Left cardiac atrium (tissue), 4 donors: ENCODE results near the gene KRT10. TPM values are rescaled to one million over a fixed set of nuclear protein-coding genes. Genes with fewer than 3 reads are reported as not detected.
A peak's percentile ranks its signal among the peaks of the same experiment; 100 is the strongest.
"Not testable (repeated sequence)": the region's sequence is repeated elsewhere in the genome, so short reads cannot be mapped to it uniquely, and the experiment has no call there.

Experiments
- ATAC-seq, 2 donors: fragments of 200-7000 bp; cut with Tn5 transposase; one replicate each; pipeline ENCODE4 v1.9.1; 2020; ENCODE audit warnings: mild to moderate bottlenecking in 2 of 2, moderate library complexity in 2 of 2
- DNase-seq: peaks from one replicate; pipeline ENCODE4 v3.0.0-alpha.2; 2020
- intact Hi-C, 2 donors: fragments of 100-400 bp; cut with DNase I; formaldehyde crosslinking; loops; one replicate each; pipeline versions ENCODE4 v1.14.1 to v1.15.1; 2022 to 2023
- total RNA-seq, 2 donors: library from RNA; stranded (reverse); fragmentation: NEBNext Ultra II Directional; extraction: Animal tissue kit (Norgen Biotek cat#: 25700); gene quantifications; one replicate each; pipeline ENCODE4 v1.2.1, GENCODE V29; 2021
- donor health status: DM: no; HTN: yes; CAD: no.
- donor health status: DM: no; HTN: yes; CAD: no; lungs with severe emphysema.
- donor health status: DM: yes; HTN: yes; CAD: no.
- donor health status: Dilated cardiomyopathy.

The KRT10 gene
- total RNA-seq, 2 donors from 2014 or later: 57.0 to 68.8 TPM

- intact Hi-C loops, DNase-seq, ATAC-seq: not testable (repeated sequence)
These were observed 7.8 kb downstream of the KRT10 start for GRCh38 chr17:40814657-40815056.

GRCh38 chr17:40813804-40814203 lies 8.6 kb downstream of the KRT10 start:
- no peak for DNase-seq
- ATAC-seq: no peak
- intact Hi-C loops: no loop called here

DNA sequence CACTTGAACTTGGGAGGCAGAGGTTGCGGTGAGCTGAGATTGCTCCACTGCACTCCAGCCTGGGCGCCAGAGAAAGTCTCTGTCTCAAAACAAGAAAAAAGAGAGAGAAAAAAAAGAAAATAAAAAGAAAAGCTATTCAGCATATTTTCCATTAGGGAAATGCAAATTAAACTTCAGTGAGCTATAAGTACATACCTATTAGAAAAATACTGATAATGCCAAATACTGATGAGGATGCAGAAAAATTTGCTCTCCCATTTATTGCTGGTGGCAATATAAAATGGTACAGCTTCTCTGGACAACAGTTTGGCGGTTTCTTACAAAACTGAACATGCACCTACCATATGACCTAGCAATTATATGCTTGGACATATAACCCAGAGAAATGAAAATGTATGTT lies 9.8 kb downstream of the KRT10 start:
- intact Hi-C loops: no loop called here
- ATAC-seq (no peak), DNase-seq (no peak)

DNA sequence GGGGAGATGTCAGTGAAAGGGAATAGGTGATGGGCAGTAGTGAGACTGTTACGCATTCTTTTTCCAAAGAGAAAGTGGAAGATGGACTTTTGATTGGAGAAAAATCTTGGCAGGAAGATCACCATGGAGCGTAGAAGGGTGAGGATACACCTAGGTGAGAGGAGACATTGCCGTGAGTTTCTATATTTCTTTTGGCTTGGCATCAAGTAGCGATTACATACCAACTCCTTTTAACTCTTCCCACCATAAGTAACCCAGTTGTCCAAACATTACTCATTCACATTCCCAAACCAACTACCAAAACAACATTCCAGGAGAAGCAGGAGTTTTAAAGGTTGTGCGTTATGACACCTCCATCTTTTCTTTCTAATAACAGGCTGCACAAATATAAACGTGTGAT lies 11.9 kb downstream of the KRT10 start:
- ATAC-seq (no peak), DNase-seq (no peak)
- intact Hi-C loops: no loop called here

DNA sequence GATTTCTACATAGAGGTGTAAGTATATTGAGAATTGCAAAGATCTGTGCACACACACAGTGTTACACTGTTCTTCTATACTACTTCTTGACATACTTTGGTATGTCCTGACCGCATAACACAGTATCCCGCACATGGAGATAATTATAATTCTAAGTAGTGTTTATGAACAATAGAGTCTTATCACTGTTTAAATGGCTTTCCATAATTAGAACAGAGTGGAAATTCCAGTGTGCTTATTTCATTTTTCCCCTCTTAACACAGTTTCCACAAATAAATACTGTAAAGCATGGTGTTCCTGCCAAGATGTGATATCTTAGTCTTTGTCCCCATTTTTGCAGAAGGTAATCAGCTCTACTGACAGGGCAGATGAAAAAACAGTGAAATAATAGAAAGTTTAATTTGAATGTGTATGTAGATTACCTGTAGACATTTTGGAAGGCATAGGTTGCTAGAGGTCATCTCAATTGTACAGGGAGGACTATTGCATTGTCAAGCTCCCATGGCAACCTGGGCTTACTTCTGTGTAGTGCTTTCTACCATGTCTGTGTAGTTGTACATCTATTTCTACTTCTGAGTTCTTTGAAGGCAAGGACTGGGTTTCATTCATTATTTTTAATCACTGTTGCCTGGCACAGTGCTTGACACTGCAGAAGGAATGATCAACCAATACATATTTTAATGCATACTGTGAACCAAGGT lies 12.5 kb downstream of the KRT10 start:
- ATAC-seq (peak in 1 of 2 donors; percentile 41), DNase-seq (no peak)
- intact Hi-C loops: no loop called here

GRCh38 chr17:40806131-40806530 lies 16.3 kb downstream of the KRT10 start:
- DNase-seq: no peak
- intact Hi-C loops: no loop called here
- ATAC-seq: no peak

DNA sequence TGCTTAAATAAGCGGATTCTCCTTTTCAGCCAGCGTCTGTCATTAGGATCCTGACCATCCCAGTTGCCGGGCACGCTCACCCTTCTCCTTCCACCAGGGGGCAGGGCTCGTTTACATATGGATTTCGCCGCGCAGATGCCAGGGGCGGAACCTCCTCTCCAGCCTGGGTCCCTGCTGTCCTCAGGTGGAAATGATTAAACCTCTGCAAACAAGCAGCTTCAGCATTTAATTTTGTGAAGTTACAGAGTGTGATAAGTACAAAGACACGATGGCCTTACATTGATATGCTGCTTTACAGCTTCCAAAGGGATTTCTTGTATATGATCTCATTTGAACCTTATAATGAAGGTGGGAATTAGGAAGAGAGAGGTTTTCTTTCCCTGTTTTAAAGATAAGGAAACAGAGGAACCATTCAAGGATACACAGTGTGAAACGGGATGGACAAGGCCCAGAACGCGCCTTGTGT lies 18.8 kb downstream of the KRT10 start:
- DNase-seq (peak; percentile 80), ATAC-seq (peak; percentile 88 to 90)
- intact Hi-C loops: loop anchor here (5.0 kb wide), 1 partner anchor 859 kb away; no protein-coding TSS in a partner anchor

DNA sequence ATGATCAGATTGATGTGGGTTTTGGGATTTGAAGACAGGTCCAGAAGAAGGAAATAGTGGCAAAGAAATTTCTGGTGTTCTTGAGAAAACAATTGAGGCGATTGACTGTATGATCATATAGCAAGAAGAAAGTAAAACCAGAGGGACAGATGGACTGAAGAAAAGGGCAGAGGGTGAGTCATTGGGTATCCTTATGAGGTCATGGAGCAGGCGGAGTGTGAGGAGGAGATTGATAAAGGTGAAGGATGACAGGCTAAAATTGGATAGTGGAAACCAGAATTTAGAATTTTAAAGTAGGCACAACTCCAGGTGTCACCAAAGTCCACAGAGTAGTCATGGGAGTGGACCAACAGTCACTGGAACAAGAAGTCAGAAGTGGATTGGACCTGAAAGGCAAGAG lies 21.3 kb downstream of the KRT10 start:
- DNase-seq: no peak
- no peak for ATAC-seq
- intact Hi-C loops: loop anchor here (5.0 kb wide), 1 partner anchor 861 kb away; no protein-coding TSS in a partner anchor

- no peak for DNase-seq
- intact Hi-C loops: loop anchor here (5.0 kb wide), 1 partner anchor 862 kb away; no protein-coding TSS in a partner anchor
- no peak for ATAC-seq
These were observed 22.0 kb downstream of the KRT10 start for GRCh38 chr17:40800381-40800780.

GRCh38 chr17:40799859-40800258 lies 22.6 kb downstream of the KRT10 start, which contains the start of gene KRT28:
KRT28 (minus strand) TSS chr17:40799959; CDS start chr17:40799893, 66 bp downstream.
- ATAC-seq: no peak
- intact Hi-C loops: loop anchor here (5.0 to 10.0 kb wide), 2 partner anchors 175 to 862 kb away; no protein-coding TSS in a partner anchor
- DNase-seq: no peak

DNA sequence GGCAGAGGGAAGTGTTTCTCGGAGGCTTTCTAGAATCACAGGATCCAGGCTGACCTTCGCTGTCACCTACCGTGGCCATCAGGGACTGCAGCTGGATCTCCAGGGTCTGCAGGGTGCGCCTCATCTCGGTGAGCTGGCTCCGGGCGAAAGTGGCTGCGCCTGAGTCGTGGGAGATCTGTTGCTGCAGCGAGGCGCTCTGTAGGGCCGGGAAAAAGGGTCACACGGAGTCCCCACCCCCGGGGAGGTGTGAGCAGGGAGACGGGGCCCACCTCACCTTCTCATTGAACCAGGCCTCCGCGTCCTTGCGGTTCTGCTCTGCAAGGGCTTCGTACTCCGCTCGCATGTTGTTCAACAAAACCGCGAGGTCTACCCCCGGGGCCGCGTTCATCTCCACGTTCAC lies 25.6 kb downstream of the KRT10 start:
- DNase-seq (no peak), ATAC-seq (no peak)
- intact Hi-C loops: loop anchor here in 1 of 2 donors (10.0 kb wide), 1 partner anchor 172 kb away; no protein-coding TSS in a partner anchor

DNA sequence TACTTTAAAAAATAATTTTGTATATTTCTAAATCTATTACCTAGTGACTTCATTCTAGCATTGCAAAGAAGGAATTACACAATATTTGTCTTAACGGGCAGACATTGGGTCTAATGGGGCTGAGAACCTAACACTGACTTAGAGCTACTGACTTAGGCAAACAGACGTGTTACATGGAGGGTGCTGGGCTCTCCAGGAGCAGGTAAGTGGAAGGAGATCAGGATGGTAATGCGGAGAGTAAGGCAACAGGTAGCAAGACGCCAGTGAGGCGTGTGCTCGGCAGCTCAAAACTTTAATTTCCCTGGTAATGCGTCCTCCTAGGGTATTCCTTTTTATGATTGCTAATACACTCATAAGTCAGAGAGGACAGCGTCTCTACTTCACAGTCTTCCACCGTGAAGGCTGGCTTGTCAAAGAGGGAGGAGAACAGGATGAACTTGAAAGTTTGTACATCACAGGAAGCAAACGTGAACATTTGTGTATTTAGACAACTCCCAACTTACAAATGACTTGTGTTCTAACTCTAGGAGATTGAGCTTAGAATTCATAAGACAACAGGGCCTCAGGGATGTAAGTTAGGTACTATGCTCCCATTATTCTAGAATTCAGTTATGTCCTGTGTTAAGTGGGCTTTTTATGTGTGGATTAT lies 27.3 kb downstream of the KRT10 start:
- DNase-seq (no peak), ATAC-seq (no peak)
- intact Hi-C loops: loop anchor here in 1 of 2 donors (10.0 kb wide), 1 partner anchor 170 kb away; no protein-coding TSS in a partner anchor

- DNase-seq: no peak
- intact Hi-C loops: loop anchor here (5.0 to 10.0 kb wide), 2 partner anchors 170 to 172 kb away; no protein-coding TSS in a partner anchor
- no peak for ATAC-seq
These were observed 27.9 kb downstream of the KRT10 start for GRCh38 chr17:40794466-40794865.

DNA sequence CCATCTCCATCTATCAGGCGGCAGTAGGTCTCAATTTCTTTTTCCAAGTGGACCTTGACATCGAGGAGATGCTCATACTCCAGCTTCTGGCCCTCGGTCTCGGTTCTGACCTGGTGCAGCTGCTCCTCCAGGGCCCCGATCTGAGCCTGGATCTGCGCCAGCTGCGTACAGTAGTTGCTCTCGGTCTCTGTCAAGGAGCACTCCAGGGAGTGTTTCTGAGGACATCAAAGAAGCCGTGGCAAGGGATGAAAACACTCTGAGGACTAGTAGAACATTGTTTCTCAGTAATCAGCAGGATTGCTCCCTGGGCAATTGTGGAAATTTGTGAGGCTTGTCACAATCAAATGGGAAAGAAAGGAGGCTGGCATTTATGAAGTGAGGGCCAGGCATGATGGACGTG lies 28.6 kb downstream of the KRT10 start:
- ATAC-seq: no peak

DNA sequence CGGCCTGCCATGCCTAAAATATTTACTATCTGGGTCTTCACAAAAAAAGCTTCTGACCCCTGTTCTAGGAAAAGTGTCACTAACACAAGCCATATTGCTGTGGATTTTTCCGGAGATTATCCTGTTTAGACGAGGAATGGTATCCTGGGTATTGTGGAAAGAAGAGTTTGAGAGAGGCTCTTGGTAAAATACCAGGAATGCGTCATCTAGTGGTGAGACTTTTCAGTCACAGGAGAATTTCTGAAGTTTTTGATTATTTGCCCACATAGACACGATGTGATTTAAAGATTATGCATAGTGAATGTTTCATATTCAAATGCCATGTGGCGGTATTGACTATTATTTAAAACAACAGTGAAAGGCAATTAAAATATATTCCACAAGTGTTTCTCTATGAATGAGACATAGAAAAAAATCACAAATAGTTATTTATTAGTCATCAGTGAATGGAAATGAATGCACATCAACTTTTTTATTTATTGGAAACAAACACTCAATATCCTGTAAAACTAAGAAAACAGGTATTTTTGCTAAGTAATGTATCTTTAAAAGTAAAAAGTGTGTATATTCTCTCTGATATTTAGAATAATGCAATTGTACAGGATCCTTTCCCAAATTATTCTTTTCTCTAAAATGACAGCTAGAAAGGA lies 30.5 kb downstream of the KRT10 start:
- intact Hi-C loops: loop anchor here (5.0 to 10.0 kb wide), 2 partner anchors 167 to 170 kb away; no protein-coding TSS in a partner anchor
- peak in 1 of 2 donors; percentile 27 for ATAC-seq
- DNase-seq: no peak

More for the DNA sequence above, 28.6 kb downstream of the KRT10 start:
- DNase-seq: no peak
- intact Hi-C loops: loop anchor here (5.0 to 10.0 kb wide), 2 partner anchors 169 to 172 kb away; no protein-coding TSS in a partner anchor

DNA sequence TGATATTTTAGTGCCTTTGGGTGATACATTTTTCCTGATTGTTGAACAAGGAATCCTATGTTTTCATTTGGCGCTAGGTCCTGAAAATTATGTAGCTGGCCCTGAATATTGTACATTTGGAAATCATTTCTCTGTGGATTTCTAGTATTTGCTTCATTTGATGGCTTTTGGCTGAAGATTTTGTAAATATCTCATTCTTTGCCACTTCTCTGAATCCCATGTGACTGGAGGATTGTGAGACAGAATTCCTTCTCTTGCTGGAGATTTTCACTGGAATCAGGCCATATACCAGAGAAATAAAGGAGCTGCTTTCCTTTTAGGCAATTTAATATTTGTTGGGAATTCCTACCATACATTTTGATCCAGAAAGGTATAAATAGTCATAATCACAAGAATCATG lies 31.3 kb downstream of the KRT10 start:
- intact Hi-C loops: loop anchor here (5.0 to 10.0 kb wide), 2 partner anchors 166 to 169 kb away; no protein-coding TSS in a partner anchor
- peak in 1 of 2 donors; percentile 74 for ATAC-seq
- no peak for DNase-seq

GRCh38 chr17:40782450-40782849 lies 40.0 kb downstream of the KRT10 start, which contains the start of gene KRT27:
KRT27 (minus strand) TSS chr17:40782550; CDS start chr17:40782493, 57 bp downstream.
- DNase-seq (no peak), ATAC-seq (no peak)
- intact Hi-C loops: no loop called here

DNA sequence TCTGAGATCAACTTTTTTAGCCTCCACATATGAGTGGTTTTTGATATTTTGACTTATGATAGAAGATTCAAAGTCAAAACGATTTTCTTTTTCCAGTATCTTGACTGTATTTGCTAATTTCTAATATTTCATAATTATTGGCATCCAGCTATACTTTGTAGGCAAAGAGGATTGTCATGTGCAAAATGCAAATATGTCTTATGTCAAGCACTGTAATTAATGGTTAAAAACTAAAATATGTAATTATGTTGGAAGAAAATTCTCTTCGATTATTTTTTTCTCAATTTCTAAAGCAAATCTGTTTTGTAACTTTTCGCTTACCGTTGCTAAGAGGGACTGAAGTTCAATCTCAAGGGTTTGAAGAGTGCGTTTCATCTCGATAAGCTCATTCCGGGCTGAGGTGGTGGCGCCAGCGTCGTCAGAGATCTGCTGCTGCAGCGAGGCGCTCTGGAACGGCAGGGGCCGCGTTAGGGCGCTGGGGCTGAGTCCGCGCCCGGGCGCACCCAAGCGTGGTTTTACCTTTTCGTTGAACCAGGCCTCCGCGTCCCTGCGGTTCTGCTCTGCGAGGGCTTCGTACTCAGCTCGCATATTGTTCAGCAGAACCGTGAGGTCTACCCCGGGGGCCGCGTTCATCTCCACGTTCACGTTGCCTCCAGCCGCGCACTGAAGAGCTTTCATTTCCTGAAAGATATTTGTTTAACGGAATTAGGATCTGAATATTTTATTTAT lies 43.1 kb downstream of the KRT10 start:
- intact Hi-C loops: loop anchor here in 1 of 2 donors (10.0 kb wide), 1 partner anchor 125 kb away; no protein-coding TSS in a partner anchor
- no peak for DNase-seq
- ATAC-seq: no peak
